GM10847 (cell line): Measurements from ENCODE around the gene TRNAU1AP.

Experiments
- POLR2A ChIP-seq: IDR thresholded peaks from 2 replicates; pipeline ENCODE4 v1.6.1; 2011; ENCODE audit not compliant: insufficient read length; ENCODE audit errors: extremely low read depth

The TRNAU1AP gene

DNA sequence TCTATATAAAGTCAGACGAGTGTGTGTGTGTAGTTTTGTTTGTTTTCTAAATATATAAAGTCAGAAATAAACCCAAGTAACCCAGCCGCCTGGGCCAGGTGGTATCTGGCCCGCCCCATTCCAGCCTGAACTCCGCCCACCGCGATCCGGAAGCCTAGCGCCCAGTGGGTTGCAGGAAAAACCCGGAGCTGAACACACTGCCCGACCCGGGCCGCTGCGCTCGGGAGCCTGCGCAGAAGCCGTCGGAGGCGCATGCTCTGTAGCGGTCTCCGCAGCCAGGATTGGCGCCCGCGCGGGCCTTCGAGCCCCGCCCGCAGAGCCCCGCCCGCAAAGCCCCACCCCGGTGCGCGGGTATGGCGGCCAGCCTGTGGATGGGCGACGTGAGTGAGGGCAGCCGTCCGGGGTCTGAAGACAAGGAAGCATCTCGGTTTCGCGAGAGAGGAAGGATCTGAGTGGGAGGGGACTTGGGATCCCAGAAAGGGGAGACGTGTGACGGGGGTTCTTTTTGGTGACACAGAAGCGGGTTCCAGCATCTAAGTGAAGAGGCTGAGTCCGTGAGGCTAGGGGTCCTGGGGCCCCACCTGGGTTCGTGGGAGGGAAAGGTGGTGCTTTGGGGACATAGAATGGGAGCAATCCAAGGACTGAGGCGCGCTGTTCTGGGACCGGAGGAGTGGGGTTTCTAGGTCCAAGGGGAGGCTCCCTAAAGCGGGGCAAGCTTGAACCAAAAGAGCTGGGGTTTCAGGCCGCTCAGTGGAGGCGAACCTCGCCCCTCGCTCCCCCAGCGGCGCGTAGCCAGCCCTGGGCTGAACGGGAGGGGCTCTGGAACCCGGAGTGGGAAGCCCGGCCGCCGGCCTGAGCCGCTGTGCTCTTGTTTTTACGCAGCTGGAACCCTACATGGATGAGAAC is at the start of gene TRNAU1AP:
Gene TRNAU1AP (plus strand): TSS at position 328 of the 906 bp plus-strand sequence. CDS start 26 bp downstream, at position 354.
- peak; percentile 79 for TF ChIP-seq POLR2A

GRCh38 chr1:28503117-28503516 is 49.8 kb upstream of the TRNAU1AP start:
- TF ChIP-seq POLR2A: no peak

- TF ChIP-seq POLR2A: peak; percentile 88
These were observed 47.3 kb upstream of the TRNAU1AP start, which contains the start of gene RCC1 for GRCh38 chr1:28505406-28506187. TSS of gene RCC1 (plus strand) at chr1:28506043. CDS start at chr1:28529867, 23,824 bp downstream.

GRCh38 chr1:28506907-28507246 is 46.0 kb upstream of the TRNAU1AP start:
- no peak for TF ChIP-seq POLR2A

DNA sequence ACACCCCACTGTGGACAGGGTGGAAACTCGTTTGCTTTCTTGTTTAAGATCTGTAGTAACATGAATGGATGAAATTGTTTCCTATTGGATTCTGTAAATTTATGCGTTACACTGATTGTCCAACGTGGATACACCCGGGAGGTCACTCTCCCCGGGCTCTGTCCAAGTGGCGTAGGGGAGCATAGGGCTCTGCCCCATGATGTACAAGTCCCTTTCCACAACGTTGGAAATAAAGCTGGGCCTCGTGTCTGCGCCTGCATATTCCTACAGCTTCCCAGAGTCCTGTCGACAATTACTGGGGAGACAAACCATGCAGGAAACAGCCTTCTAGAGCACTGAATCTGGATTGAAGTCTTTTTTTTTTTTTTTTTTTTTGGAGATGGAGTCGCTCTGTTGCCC is 45.6 kb upstream of the TRNAU1AP start:
- TF ChIP-seq POLR2A: peak; percentile 15

DNA sequence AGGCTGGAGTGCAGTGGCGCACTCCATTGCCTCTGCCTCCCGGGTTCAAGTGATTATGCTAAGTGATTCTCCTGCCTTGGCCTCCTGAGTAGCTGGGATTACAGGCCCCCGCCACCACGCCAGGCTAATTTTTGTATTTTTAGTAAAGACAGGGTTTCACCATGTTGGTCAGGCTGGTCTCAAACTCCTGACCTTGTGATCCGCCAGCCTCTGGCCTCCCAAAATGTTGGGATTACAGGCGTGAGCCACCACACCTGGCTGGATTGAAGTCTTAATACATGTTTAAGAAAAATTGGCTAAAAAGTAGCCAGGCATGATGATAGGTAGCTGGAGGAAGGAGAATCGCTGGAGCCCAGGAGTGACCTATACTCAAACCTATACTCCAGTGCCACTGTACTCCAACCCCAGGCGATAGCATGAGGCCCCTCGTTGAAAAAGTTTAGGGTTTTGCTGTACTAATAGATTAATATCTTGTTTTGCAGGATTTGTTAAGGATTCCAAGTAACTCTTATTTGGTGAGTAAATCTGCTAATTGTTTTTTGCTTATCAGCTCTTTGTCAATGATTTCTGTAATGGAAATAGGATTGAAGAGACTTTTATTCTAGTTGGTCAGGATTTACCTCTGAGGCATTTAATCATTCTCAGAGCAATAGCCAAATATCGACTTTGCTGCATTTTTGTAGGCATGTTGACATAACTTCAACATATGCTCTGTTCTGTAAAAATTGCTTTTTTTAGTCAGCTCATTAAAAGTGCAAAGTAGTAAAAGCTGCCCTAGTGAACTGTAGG is 45.0 kb upstream of the TRNAU1AP start:
- peak; percentile 23 for TF ChIP-seq POLR2A

GRCh38 chr1:28508435-28508754 is 44.5 kb upstream of the TRNAU1AP start:
- peak; percentile 8 for TF ChIP-seq POLR2A

DNA sequence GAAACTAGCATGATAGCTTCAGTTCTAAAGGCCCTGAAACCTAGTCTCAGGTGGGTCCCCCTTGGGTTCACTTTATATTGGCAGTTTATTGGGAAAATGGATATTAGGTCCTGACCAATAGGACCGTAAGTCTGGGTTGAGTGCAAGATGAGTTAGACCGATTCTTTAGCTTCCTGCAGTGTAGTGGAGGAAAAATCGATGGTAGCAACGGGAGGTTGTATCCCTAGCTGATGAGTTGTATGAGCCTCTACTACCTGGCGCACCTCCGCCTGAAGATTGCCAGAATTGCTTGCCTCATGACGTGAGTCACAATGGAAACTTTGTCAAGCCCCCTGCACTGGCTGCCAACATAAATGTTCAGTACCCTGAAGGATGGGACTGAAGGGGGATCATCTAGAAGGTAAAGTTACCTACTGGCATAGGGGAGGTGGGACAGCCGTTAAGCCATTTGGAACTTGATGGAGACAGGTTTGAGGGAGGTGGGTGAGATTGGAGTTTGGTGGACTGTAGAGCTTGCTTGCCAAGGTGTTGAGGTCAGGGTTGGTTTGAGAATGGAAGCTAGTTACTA is 43.1 kb upstream of the TRNAU1AP start:
- no peak for TF ChIP-seq POLR2A

GRCh38 chr1:28510273-28510969 is 42.5 kb upstream of the TRNAU1AP start:
- peak; percentile 59 for TF ChIP-seq POLR2A

GRCh38 chr1:28510970-28511440 is 41.9 kb upstream of the TRNAU1AP start:
- peak; percentile 40 for TF ChIP-seq POLR2A

- no peak for TF ChIP-seq POLR2A
These were observed 40.8 kb upstream of the TRNAU1AP start for GRCh38 chr1:28512058-28512611.

DNA sequence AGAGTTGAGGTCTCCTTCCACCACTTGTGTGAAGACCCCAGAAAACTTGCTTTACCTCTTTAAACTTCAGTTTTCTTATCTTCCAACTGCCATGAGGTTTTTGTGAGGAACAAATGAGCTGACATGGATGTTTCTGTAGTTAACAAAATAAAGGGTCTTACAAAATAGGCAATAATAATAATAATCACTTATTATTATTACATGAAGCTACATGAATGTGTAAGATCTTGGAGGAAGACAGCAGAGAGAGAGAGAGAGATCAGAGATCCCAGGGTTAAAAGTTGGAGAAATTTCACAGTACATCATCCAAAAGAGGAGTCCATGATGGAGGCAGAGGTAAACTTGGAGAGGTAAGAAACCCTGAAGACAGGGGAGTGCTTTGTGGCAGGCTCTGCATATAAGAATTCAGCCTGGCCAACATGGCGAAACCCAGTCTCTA is 36.3 kb upstream of the TRNAU1AP start:
- no peak for TF ChIP-seq POLR2A

- TF ChIP-seq POLR2A: no peak
These were observed 35.3 kb upstream of the TRNAU1AP start for GRCh38 chr1:28517649-28517999.
